Measurements from ENCODE around the gene DPF3. TPM values are rescaled to one million over a fixed set of nuclear protein-coding genes. Genes with fewer than 3 reads are reported as not detected.

Gene DPF3
- total RNA-seq, 1 experiment from 2014 or later, result 1.9 TPM

DNA sequence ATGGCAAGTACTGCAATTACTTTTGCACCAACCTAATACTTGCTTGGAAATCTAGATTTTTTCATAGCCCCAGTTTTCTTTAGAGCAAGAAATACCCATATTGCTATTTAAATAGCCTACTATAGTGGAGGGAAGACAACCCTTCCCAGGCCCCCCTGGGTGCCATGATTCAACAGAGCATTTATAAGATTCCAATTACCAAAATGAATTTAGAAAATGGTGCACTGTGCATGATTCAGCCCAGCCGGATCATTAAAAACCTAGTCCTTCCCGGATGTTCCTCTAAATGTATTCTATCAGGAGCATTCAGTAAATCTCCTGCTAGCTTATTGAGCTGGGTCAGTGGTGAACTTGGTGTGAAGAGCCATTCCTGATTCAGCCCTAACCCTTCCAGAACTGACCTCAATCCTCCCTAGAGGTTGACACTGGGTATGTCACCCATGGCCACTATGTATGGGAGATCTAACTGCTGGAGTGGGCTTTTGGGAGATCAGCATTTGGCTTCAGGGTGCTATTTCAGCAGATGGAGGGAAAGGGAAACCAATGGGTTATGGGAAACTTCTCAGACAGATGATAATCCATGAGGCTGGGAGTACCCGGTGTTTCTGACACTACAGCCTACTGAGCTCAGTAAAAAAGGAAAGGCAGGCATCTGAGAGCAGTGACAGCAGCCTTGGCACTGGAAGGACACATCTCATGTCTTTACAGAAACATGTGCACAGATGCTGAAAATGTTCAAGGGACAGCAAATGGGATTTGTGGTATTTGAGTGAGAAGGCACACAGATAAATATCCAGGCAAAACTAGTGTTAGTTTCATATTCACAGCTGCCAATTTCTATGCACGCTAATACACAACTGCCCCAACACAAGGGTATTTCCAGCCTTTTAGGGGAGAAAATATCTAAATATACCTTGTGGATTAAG lies 258.9 kb downstream of the DPF3 start:
- ChIA-PET POLR2A (interaction anchor here (1.1 to 1.6 kb wide), 2 partner anchors 12 to 17 kb away, joined by 3 read pairs; no protein-coding TSS in a partner anchor), CTCF (no interaction called here)
- no peak for DNase-seq (ENCODE audit: unreplicated experiment)
- Mint-ChIP-seq H3K36me3 (ENCODE audit: insufficient read depth, unreplicated experiment) (no peaks in the 10 kb centered on the region), H3K9me3 (ENCODE audit: unreplicated experiment) (peaks cover under 1% of the 10 kb centered on the region), H3K4me1 (ENCODE audit: insufficient read depth, unreplicated experiment) (peaks cover 21% of the 10 kb centered on the region), H3K27ac (ENCODE audit: low read depth, unreplicated experiment) (no peak overlapping the region), H3K27me3 (ENCODE audit: insufficient read depth, unreplicated experiment) (no peaks in the 10 kb centered on the region), H3K4me3 (ENCODE audit: unreplicated experiment) (no peak overlapping the region)
- TF ChIP-seq, protein P1, sequence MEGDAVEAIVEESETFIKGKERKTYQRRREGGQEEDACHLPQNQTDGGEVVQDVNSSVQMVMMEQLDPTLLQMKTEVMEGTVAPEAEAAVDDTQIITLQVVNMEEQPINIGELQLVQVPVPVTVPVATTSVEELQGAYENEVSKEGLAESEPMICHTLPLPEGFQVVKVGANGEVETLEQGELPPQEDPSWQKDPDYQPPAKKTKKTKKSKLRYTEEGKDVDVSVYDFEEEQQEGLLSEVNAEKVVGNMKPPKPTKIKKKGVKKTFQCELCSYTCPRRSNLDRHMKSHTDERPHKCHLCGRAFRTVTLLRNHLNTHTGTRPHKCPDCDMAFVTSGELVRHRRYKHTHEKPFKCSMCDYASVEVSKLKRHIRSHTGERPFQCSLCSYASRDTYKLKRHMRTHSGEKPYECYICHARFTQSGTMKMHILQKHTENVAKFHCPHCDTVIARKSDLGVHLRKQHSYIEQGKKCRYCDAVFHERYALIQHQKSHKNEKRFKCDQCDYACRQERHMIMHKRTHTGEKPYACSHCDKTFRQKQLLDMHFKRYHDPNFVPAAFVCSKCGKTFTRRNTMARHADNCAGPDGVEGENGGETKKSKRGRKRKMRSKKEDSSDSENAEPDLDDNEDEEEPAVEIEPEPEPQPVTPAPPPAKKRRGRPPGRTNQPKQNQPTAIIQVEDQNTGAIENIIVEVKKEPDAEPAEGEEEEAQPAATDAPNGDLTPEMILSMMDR (IDR thresholded peaks at IDR 0.05; ENCODE audit: unreplicated experiment), result no peak
- intact Hi-C loops (cut with micrococcal nuclease), result no loop called here
- BruUV-seq (replicated peaks), result no TSS peak

DNA sequence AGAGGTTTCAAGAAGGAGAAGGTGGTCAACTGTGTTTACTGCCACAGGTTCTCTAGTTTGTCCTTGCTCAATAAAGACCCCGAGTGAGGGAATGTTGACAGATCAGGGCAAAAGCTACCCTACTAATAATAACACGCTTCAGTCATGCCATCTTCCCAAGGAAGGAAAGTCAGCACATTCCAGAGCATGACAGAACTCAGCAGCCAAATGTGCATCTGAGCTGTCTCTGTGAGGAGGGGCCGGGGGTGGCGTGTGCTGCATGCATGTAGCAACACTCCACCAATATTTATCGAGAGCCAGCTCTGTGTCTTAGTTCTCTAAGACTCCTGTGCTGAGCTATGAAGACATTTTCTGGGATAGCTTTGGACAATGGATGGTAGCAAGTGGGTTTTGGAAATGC lies 260.4 kb downstream of the DPF3 start:
- ChIA-PET POLR2A (interaction anchor here (0.6 to 1.2 kb wide), 4 partner anchors 10 to 95 kb away, joined by 3 to 5 read pairs (median 3); no protein-coding TSS in a partner anchor), CTCF (interaction anchor here (0.6 to 0.9 kb wide), 3 partner anchors 75 to 258 kb away, joined by 3 to 6 read pairs (median 4); no protein-coding TSS in a partner anchor)
- H3K27ac Mint-ChIP-seq (ENCODE audit: low read depth, unreplicated experiment), result no peak overlapping the region
- BruUV-seq (replicated peaks), result no TSS peak
- peaks cover 21% of the 10 kb centered on the region for H3K4me1 Mint-ChIP-seq (ENCODE audit: insufficient read depth, unreplicated experiment)
- H3K4me3 Mint-ChIP-seq (ENCODE audit: unreplicated experiment), result no peak overlapping the region
- DNase-seq (ENCODE audit: unreplicated experiment), result no peak
- no peaks in the 10 kb centered on the region for H3K36me3 Mint-ChIP-seq (ENCODE audit: insufficient read depth, unreplicated experiment)
- intact Hi-C loops (cut with micrococcal nuclease), result no loop called here
- H3K9me3 Mint-ChIP-seq (ENCODE audit: unreplicated experiment), result no peaks in the 10 kb centered on the region
- TF ChIP-seq, protein P1 (IDR thresholded peaks at IDR 0.05; ENCODE audit: unreplicated experiment), result no peak
- no peaks in the 10 kb centered on the region for H3K27me3 Mint-ChIP-seq (ENCODE audit: insufficient read depth, unreplicated experiment)

DNA sequence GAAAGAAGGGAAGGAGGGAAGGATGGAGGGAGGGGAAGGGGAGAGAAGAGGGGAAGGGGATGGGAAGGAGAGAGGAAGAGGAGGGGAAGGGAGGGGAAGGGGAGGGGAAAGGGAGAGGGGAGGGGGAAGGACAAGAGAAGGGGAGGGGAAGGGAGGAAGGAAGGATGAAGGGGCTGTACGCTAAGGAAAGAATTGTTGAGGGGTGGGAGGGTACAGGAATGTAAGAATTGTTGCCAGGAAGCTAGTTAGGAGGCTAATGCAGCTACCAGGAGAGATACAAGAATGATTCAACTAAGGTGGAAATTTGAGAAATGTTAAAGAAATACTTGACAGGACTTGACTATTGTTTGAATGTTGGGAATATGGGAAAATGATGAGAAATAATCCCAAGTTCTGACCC lies 261.2 kb downstream of the DPF3 start:
- Mint-ChIP-seq H3K27me3 (ENCODE audit: insufficient read depth, unreplicated experiment) (no peaks in the 10 kb centered on the region), H3K27ac (ENCODE audit: low read depth, unreplicated experiment) (no peak overlapping the region), H3K36me3 (ENCODE audit: insufficient read depth, unreplicated experiment) (no peaks in the 10 kb centered on the region), H3K4me3 (ENCODE audit: unreplicated experiment) (no peak overlapping the region), H3K9me3 (ENCODE audit: unreplicated experiment) (no peaks in the 10 kb centered on the region), H3K4me1 (ENCODE audit: insufficient read depth, unreplicated experiment) (peaks cover 14% of the 10 kb centered on the region)
- intact Hi-C loops (cut with micrococcal nuclease), result no loop called here
- no TSS peak for BruUV-seq (replicated peaks)
- TF ChIP-seq, protein P1 (IDR thresholded peaks at IDR 0.05; ENCODE audit: unreplicated experiment), result no peak
- POLR2A ChIA-PET, result interaction anchor here (0.7 to 0.8 kb wide), 2 partner anchors 28 to 95 kb away, joined by 3 to 4 read pairs; no protein-coding TSS in a partner anchor
- DNase-seq (ENCODE audit: unreplicated experiment), result no peak
- CTCF ChIA-PET, result no interaction called here

GRCh38 chr14:72631401-72631800 lies 262.5 kb downstream of the DPF3 start:
- no TSS peak for BruUV-seq (replicated peaks)

More at GRCh38 chr14:72631401-72631800, 262.5 kb downstream of the DPF3 start:
- CTCF ChIA-PET, result interaction anchor here (0.6 kb wide), 1 partner anchor 372 kb away, joined by 4 read pairs; no protein-coding TSS in a partner anchor
- H3K4me3 Mint-ChIP-seq (ENCODE audit: unreplicated experiment), result no peak overlapping the region
- H3K36me3 Mint-ChIP-seq (ENCODE audit: insufficient read depth, unreplicated experiment), result no peaks in the 10 kb centered on the region
- no peak for DNase-seq (ENCODE audit: unreplicated experiment)
- TF ChIP-seq, protein P1 (IDR thresholded peaks at IDR 0.05; ENCODE audit: unreplicated experiment), result no peak
- peaks cover under 1% of the 10 kb centered on the region for H3K9me3 Mint-ChIP-seq (ENCODE audit: unreplicated experiment)
- POLR2A ChIA-PET, result interaction anchor here (1.2 to 1.5 kb wide), 3 partner anchors 11 to 72 kb away, joined by 3 to 7 read pairs (median 4); no protein-coding TSS in a partner anchor
- no peaks in the 10 kb centered on the region for H3K27me3 Mint-ChIP-seq (ENCODE audit: insufficient read depth, unreplicated experiment)
- intact Hi-C loops (cut with micrococcal nuclease), result no loop called here
- H3K27ac Mint-ChIP-seq (ENCODE audit: low read depth, unreplicated experiment), result no peak overlapping the region
- peaks cover 10% of the 10 kb centered on the region for H3K4me1 Mint-ChIP-seq (ENCODE audit: insufficient read depth, unreplicated experiment)
